A673 (cell line): Measurements from ENCODE around the gene CACHD1.

Experiments used
- EZH2 ChIP-seq: fragments of 200-600 bp; sonication (generic); IDR thresholded peaks from 2 replicates; pipeline ENCODE4 v1.6.1; 2017; ENCODE audit warnings: borderline replicate concordance, low read depth, mild to moderate bottlenecking, mixed read lengths, antibody characterized with exemption, low read length; ENCODE audit not compliant: poor library complexity, severe bottlenecking
- TF ChIP-seq, protein P1 (sequence below): fragments of 300-800, 200-600 bp; sonication (generic); conservative IDR thresholded peaks from 2 replicates; pipeline ENCODE4 v1.5.1; 2017; ENCODE audit warnings: low read depth, mild to moderate bottlenecking, antibody characterized with exemption, low read length, moderate library complexity, mixed read lengths

DNA sequence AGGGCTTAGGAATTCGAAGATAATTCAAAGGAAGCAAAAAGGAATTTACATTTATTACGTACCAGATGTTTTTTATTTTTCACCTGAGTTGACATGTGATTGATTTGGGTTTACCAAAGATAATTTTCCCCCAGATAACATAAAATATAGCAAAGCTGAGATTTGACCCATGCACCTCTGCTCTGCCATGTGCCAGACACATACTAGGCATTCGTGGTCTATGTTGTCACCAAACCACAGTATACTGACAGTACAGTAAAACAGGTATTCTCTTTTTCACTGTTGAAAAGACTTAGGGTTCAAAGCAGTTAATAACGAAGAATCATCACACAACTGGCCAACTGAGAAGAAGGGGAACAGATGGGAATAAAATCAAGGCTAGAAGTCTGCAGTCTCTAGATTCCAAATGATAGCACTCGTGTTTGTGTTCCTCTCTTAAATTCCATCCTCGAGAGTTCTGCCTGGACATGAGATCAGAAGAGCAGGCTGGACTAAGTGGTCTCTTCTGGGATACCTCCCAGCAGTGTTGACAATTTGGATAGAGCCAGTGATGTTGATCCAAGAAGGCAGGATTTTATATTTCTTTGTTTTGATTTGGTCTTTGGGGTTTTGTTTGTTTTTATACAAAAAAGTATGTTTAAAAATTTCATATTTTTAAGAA lies 189.7 kb downstream of the CACHD1 start:
- TF ChIP-seq, protein P1, sequence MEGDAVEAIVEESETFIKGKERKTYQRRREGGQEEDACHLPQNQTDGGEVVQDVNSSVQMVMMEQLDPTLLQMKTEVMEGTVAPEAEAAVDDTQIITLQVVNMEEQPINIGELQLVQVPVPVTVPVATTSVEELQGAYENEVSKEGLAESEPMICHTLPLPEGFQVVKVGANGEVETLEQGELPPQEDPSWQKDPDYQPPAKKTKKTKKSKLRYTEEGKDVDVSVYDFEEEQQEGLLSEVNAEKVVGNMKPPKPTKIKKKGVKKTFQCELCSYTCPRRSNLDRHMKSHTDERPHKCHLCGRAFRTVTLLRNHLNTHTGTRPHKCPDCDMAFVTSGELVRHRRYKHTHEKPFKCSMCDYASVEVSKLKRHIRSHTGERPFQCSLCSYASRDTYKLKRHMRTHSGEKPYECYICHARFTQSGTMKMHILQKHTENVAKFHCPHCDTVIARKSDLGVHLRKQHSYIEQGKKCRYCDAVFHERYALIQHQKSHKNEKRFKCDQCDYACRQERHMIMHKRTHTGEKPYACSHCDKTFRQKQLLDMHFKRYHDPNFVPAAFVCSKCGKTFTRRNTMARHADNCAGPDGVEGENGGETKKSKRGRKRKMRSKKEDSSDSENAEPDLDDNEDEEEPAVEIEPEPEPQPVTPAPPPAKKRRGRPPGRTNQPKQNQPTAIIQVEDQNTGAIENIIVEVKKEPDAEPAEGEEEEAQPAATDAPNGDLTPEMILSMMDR: no peak
- no peak for TF ChIP-seq EZH2
